Type B pancreatic cell (in vitro differentiated cells): Measurements from ENCODE around the gene FNDC1. TPM values are rescaled to one million over a fixed set of nuclear protein-coding genes. Genes with fewer than 3 reads are reported as not detected.

Source experiments
- DNase-seq: peaks from one replicate; pipeline ENCODE4 v3.0.0; 2021; ENCODE audit warnings: mixed read lengths; ENCODE audit not compliant: unreplicated experiment; ENCODE audit errors: extremely low spot score
- H3K27ac Mint-ChIP-seq: 2 replicates; pipeline ENCODE4 v1.8.0; 2021; ENCODE audit warnings: mild to moderate bottlenecking, mixed read lengths
- H3K27me3 Mint-ChIP-seq: 2 replicates; pipeline ENCODE4 v1.8.0; 2021; ENCODE audit warnings: mixed read lengths
- H3K36me3 Mint-ChIP-seq: 2 replicates; pipeline ENCODE4 v1.8.0; 2021; ENCODE audit warnings: mixed read lengths
- H3K4me1 Mint-ChIP-seq: one replicate; pipeline ENCODE4 v1.8.0; 2021; ENCODE audit warnings: mixed read lengths; ENCODE audit not compliant: unreplicated experiment
- H3K4me3 Mint-ChIP-seq: 2 replicates; pipeline ENCODE4 v1.8.0; 2021; ENCODE audit warnings: mild to moderate bottlenecking, mixed read lengths
- H3K9me3 Mint-ChIP-seq: 2 replicates; pipeline ENCODE4 v1.8.0; 2021; ENCODE audit warnings: mixed read lengths
- CTCF ChIP-seq: fragments of 200-600 bp; sonication (generic); conservative IDR thresholded peaks from 2 replicates; pipeline ENCODE4 v1.5.0; 2021; ENCODE audit warnings: antibody characterized with exemption, mild to moderate bottlenecking
- total RNA-seq: library from RNA; stranded (reverse); gene quantifications from 2 replicates; pipeline ENCODE4 v1.2.1, GENCODE V29; 2021; ENCODE audit warnings: low replicate concordance

The FNDC1 gene
- total RNA-seq, 1 donor from 2014 or later: 1.7 TPM

GRCh38 chr6:159256128-159256527 is 86.9 kb downstream of the FNDC1 start:
- peaks cover 19% of the 10 kb centered on the region for H3K27me3 Mint-ChIP-seq
- H3K27ac Mint-ChIP-seq: no peak overlapping the region
- no peak for TF ChIP-seq CTCF
- H3K4me1 Mint-ChIP-seq: peaks cover 5% of the 10 kb centered on the region
- no peak for DNase-seq
- no peaks in the 10 kb centered on the region for H3K9me3 Mint-ChIP-seq
- H3K4me3 Mint-ChIP-seq: no peak overlapping the region
- no peaks in the 10 kb centered on the region for H3K36me3 Mint-ChIP-seq

- H3K4me3 Mint-ChIP-seq: no peak overlapping the region
- no peak overlapping the region for H3K27ac Mint-ChIP-seq
- no peaks in the 10 kb centered on the region for H3K36me3 Mint-ChIP-seq
- H3K27me3 Mint-ChIP-seq: peaks cover 18% of the 10 kb centered on the region
- H3K9me3 Mint-ChIP-seq: no peaks in the 10 kb centered on the region
- no peak for TF ChIP-seq CTCF
- no peak for DNase-seq
- peaks cover 3% of the 10 kb centered on the region for H3K4me1 Mint-ChIP-seq
Observed at GRCh38 chr6:159257846-159258245, 88.6 kb downstream of the FNDC1 start.

GRCh38 chr6:159259441-159260125 is 90.4 kb downstream of the FNDC1 start:
- no peak for TF ChIP-seq CTCF
- no peaks in the 10 kb centered on the region for H3K36me3 Mint-ChIP-seq
- no peaks in the 10 kb centered on the region for H3K9me3 Mint-ChIP-seq
- no peaks in the 10 kb centered on the region for H3K4me1 Mint-ChIP-seq
- H3K27ac Mint-ChIP-seq: no peak overlapping the region
- no peak overlapping the region for H3K4me3 Mint-ChIP-seq
- DNase-seq: no peak
- H3K27me3 Mint-ChIP-seq: peaks cover 21% of the 10 kb centered on the region

- H3K4me1 Mint-ChIP-seq: no peaks in the 10 kb centered on the region
- H3K27me3 Mint-ChIP-seq: peaks cover 20% of the 10 kb centered on the region
- H3K9me3 Mint-ChIP-seq: no peaks in the 10 kb centered on the region
- no peak overlapping the region for H3K4me3 Mint-ChIP-seq
- H3K27ac Mint-ChIP-seq: no peak overlapping the region
- H3K36me3 Mint-ChIP-seq: no peaks in the 10 kb centered on the region
- DNase-seq: no peak
- TF ChIP-seq CTCF: no peak
Observed at GRCh38 chr6:159260208-159260607, 91.0 kb downstream of the FNDC1 start.

- no peak overlapping the region for H3K4me3 Mint-ChIP-seq
- H3K36me3 Mint-ChIP-seq: no peaks in the 10 kb centered on the region
- no peak for DNase-seq
- H3K27ac Mint-ChIP-seq: no peak overlapping the region
- no peaks in the 10 kb centered on the region for H3K4me1 Mint-ChIP-seq
- TF ChIP-seq CTCF: no peak
- no peaks in the 10 kb centered on the region for H3K9me3 Mint-ChIP-seq
- peaks cover 10% of the 10 kb centered on the region for H3K27me3 Mint-ChIP-seq
Observed at GRCh38 chr6:159261995-159262394, 92.8 kb downstream of the FNDC1 start.
